Uterus (tissue), 4 donors: ENCODE data around the gene MTRF1. TPM values are rescaled to one million over a fixed set of nuclear protein-coding genes. Genes with fewer than 3 reads are reported as not detected.

Source experiments
- DNase-seq, 2 donors: peaks; one replicate each; pipeline ENCODE4 v3.0.0-alpha.2; 2019 to 2020
- H3K27ac ChIP-seq, 2 donors: fragments of 200-600 bp; sonication (generic); 1 replicate in 1 of 2; 2 replicates in 1 of 2; pipeline ENCODE4 v1.5.1; 2016 to 2018
- H3K27me3 ChIP-seq, 2 donors: fragments of 200-600 bp; sonication (generic); one replicate each; pipeline ENCODE4 v1.5.1; 2018 to 2019; ENCODE audit warnings: control low read depth in 1 of 2
- H3K36me3 ChIP-seq, 2 donors: fragments of 200-600 bp; sonication (generic); one replicate each; pipeline ENCODE4 v1.5.1; 2019; ENCODE audit warnings: control low read depth in 1 of 2
- H3K4me1 ChIP-seq, 2 donors: fragments of 200-600 bp; sonication (generic); one replicate each; pipeline ENCODE4 v1.5.1; 2018 to 2019; ENCODE audit warnings: control low read depth in 1 of 2
- H3K4me3 ChIP-seq, 2 donors: fragments of 200-600 bp; sonication (generic); 1 replicate in 1 of 2; 2 replicates in 1 of 2; pipeline ENCODE4 v1.5.1; 2018 to 2019; ENCODE audit warnings: mild to moderate bottlenecking in 1 of 2
- H3K9me3 ChIP-seq, 2 donors: fragments of 200-600 bp; sonication (generic); one replicate each; pipeline ENCODE4 v1.5.1; 2019; ENCODE audit warnings: control low read depth in 1 of 2
- POLR2A ChIP-seq, 2 donors: fragments of 450-650 bp; IDR thresholded peaks; one replicate each; pipeline ENCODE4 v1.6.1; 2016; ENCODE audit warnings: antibody characterized with exemption in 2 of 2, mild to moderate bottlenecking in 1 of 2, moderate library complexity in 1 of 2
- intact Hi-C: fragments of 100-400 bp; cut with DNase I; formaldehyde crosslinking; loops from one replicate; pipeline ENCODE4 v1.15.1; 2023; ENCODE audit warnings: low total_unique reads
- total RNA-seq, 4 donors: library from RNA; depleted of rRNA in 3 of 4; stranded (reverse); fragments of >200 nt in 3 of 4; gene quantifications; one replicate each; pipeline versions ENCODE4 v1.1.0 to v1.2.4, GENCODE V29; 2014 to 2023
- TF ChIP-seq, protein P1 (sequence below), 4 experiments: fragments of 200-600 bp in 2 of 4; fragments of 450-650 bp in 2 of 4; sonication (generic) in 2 of 4; IDR thresholded peaks; one replicate each; pipeline ENCODE4 v1.5.1; 2016 to 2019; ENCODE audit warnings: antibody characterized with exemption in 4 of 4, mild to moderate bottlenecking in 2 of 4, moderate library complexity in 1 of 4
- donor health status: DM: yes; HTN: yes; CAD: no.

MTRF1 gene
- total RNA-seq, 4 donors from 2014 or later, result 4.1 to 24.1 (median 13.9) TPM

DNA sequence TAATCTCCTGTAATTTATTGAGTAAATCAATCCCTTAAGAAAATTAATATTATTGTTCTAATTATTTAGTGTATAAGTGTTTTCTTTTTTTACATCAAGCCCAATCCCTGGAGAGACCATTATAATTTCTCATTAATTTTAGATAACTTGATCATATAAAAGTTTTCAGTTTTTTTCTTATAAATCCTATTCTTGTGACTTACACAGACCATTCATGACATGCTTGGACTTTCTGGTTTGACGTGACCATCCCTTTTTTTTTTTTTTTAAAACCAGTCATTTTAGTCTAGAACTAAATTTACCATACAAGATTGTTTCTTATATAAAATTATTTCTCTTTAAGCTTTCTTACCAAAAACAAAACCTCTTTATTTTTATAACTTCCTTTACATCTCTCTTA, 5.4 kb upstream of the MTRF1 start:
- DNase-seq, result no peak
- Histone ChIP-seq H3K9me3 (no peaks in the 10 kb centered on the region), H3K4me3 (no peak overlapping the region), H3K36me3 (no peaks in the 10 kb centered on the region), H3K27ac (no peak overlapping the region), H3K27me3 (no peaks in the 10 kb centered on the region), H3K4me1 (no peaks in the 10 kb centered on the region)
- intact Hi-C loops, result no loop called here
- TF ChIP-seq, protein P1, sequence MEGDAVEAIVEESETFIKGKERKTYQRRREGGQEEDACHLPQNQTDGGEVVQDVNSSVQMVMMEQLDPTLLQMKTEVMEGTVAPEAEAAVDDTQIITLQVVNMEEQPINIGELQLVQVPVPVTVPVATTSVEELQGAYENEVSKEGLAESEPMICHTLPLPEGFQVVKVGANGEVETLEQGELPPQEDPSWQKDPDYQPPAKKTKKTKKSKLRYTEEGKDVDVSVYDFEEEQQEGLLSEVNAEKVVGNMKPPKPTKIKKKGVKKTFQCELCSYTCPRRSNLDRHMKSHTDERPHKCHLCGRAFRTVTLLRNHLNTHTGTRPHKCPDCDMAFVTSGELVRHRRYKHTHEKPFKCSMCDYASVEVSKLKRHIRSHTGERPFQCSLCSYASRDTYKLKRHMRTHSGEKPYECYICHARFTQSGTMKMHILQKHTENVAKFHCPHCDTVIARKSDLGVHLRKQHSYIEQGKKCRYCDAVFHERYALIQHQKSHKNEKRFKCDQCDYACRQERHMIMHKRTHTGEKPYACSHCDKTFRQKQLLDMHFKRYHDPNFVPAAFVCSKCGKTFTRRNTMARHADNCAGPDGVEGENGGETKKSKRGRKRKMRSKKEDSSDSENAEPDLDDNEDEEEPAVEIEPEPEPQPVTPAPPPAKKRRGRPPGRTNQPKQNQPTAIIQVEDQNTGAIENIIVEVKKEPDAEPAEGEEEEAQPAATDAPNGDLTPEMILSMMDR (IDR thresholded peaks at IDR 0.05), result no peak
- no peak for TF ChIP-seq POLR2A (IDR thresholded peaks at IDR 0.05)

GRCh38 chr13:41267106-41267505, 3.7 kb upstream of the MTRF1 start:
- H3K4me1 ChIP-seq, result no peaks in the 10 kb centered on the region
- H3K36me3 ChIP-seq, result no peaks in the 10 kb centered on the region
- intact Hi-C loops, result no loop called here
- no peak overlapping the region for H3K4me3 ChIP-seq
- no peak for DNase-seq
- TF ChIP-seq, protein P1 (IDR thresholded peaks at IDR 0.05), result no peak
- no peak for TF ChIP-seq POLR2A (IDR thresholded peaks at IDR 0.05)
- no peak overlapping the region for H3K27ac ChIP-seq
- H3K9me3 ChIP-seq, result no peaks in the 10 kb centered on the region
- H3K27me3 ChIP-seq, result no peaks in the 10 kb centered on the region

DNA sequence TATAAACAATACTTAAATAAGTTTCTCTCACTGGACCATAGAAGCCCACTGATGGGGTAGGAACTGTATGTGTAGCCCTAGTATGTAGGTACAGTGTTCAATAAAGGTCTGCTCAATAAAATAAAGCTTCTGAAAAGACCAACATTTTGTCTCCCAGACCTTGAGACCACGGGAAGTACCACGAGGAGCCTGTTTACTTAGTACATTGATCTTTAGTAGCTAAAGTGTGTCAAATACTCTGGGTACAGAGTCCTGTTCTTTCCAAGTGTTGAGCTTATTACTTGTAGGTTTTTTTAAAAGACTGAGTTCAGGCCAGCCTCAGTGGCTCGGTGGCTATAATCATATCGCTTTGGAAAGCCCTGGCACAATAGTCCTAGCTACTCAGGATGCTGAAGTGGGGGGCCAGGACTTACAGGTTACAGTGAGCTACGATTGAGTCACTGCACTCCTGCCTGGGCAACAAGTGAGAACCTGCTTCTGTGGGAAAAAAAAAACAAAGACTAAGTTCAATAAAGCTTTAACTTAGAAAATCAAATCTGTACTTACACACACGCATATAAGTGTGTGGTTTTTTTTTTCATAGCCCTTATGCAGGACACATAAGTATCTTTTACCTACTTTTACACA, 3.4 kb downstream of the MTRF1 start:
- no peaks in the 10 kb centered on the region for H3K4me1 ChIP-seq
- no peak overlapping the region for H3K4me3 ChIP-seq
- no peak for DNase-seq
- H3K36me3 ChIP-seq, result no peaks in the 10 kb centered on the region
- no peaks in the 10 kb centered on the region for H3K9me3 ChIP-seq
- H3K27me3 ChIP-seq, result no peaks in the 10 kb centered on the region
- TF ChIP-seq, protein P1 (IDR thresholded peaks at IDR 0.05), result no peak
- no peak for TF ChIP-seq POLR2A (IDR thresholded peaks at IDR 0.05)
- no peak overlapping the region for H3K27ac ChIP-seq
- intact Hi-C loops, result no loop called here

- Histone ChIP-seq H3K27ac (no peak overlapping the region), H3K36me3 (no peaks in the 10 kb centered on the region), H3K4me1 (no peaks in the 10 kb centered on the region), H3K27me3 (no peaks in the 10 kb centered on the region), H3K9me3 (no peaks in the 10 kb centered on the region), H3K4me3 (no peak overlapping the region)
- intact Hi-C loops, result no loop called here
- no peak for TF ChIP-seq POLR2A (IDR thresholded peaks at IDR 0.05)
- TF ChIP-seq, protein P1 (IDR thresholded peaks at IDR 0.05), result no peak
- DNase-seq, result no peak
These were observed 5.8 kb downstream of the MTRF1 start for GRCh38 chr13:41257535-41257934.

- no peak for DNase-seq
- Histone ChIP-seq H3K9me3 (no peaks in the 10 kb centered on the region), H3K27me3 (no peaks in the 10 kb centered on the region), H3K4me3 (no peak overlapping the region), H3K4me1 (no peaks in the 10 kb centered on the region), H3K27ac (no peak overlapping the region), H3K36me3 (no peaks in the 10 kb centered on the region)
- intact Hi-C loops, result no loop called here
- TF ChIP-seq, protein P1 (IDR thresholded peaks at IDR 0.05), result no peak
- no peak for TF ChIP-seq POLR2A (IDR thresholded peaks at IDR 0.05)
These were observed 8.5 kb downstream of the MTRF1 start for GRCh38 chr13:41254902-41255301.
